ENCODE data around the gene MOSMO.
"Not testable (repeated sequence)": the region's sequence is repeated elsewhere in the genome, so short reads cannot be mapped to it uniquely, and the experiment has no call there.

MOSMO gene

GRCh38 chr16:22003195-22003594, 4.7 kb upstream of the MOSMO start:
- DNase-seq = no peak

- no peak for DNase-seq
Observed at GRCh38 chr16:22004341-22004740, 3.6 kb upstream of the MOSMO start.

- no peak for DNase-seq
Observed at GRCh38 chr16:22005746-22006145, 2.2 kb upstream of the MOSMO start.

GRCh38 chr16:22006636-22007035, 1.3 kb upstream of the MOSMO start:
- no peak for DNase-seq

GRCh38 chr16:22007159-22007508, 777 bp upstream of the MOSMO start:
- DNase-seq = no peak

GRCh38 chr16:22008215-22009059, 526 bp downstream of the MOSMO start:
- DNase-seq = peak in 2 of 4 experiments; percentile 9 to 10

- DNase-seq = no peak
Observed at GRCh38 chr16:22010902-22011301, 3.0 kb downstream of the MOSMO start.

- no peak for DNase-seq
Observed at GRCh38 chr16:22012241-22012640, 4.3 kb downstream of the MOSMO start.

- no peak for DNase-seq
Observed at GRCh38 chr16:22013486-22013885, 5.6 kb downstream of the MOSMO start.

GRCh38 chr16:22014271-22014873, 6.5 kb downstream of the MOSMO start:
- DNase-seq = no peak

- DNase-seq = peak in 1 of 4 experiments; percentile 38
Observed at GRCh38 chr16:22016927-22017326, 9.0 kb downstream of the MOSMO start.

GRCh38 chr16:22018559-22018958, 10.6 kb downstream of the MOSMO start:
- DNase-seq = no peak

GRCh38 chr16:22022151-22022550, 14.2 kb downstream of the MOSMO start:
- no peak for DNase-seq

- DNase-seq = no peak
Observed at GRCh38 chr16:22023505-22023904, 15.6 kb downstream of the MOSMO start.

- not testable (repeated sequence) for DNase-seq
Observed at GRCh38 chr16:22024785-22025184, 16.9 kb downstream of the MOSMO start.

- no peak for DNase-seq
Observed at GRCh38 chr16:22027633-22028032, 19.7 kb downstream of the MOSMO start.

- DNase-seq = no peak
Observed at GRCh38 chr16:22029632-22030031, 21.7 kb downstream of the MOSMO start.

GRCh38 chr16:22030087-22030812, 22.3 kb downstream of the MOSMO start:
- DNase-seq = no peak

GRCh38 chr16:22031483-22032083, 23.7 kb downstream of the MOSMO start:
- no peak for DNase-seq

- no peak for DNase-seq
Observed at GRCh38 chr16:22034503-22034902, 26.6 kb downstream of the MOSMO start.

GRCh38 chr16:22035153-22035552, 27.2 kb downstream of the MOSMO start:
- DNase-seq = peak in 3 of 4 experiments; percentile 13 to 31 (median 13)

- not testable (repeated sequence) for DNase-seq
Observed at GRCh38 chr16:22043882-22044281, 36.0 kb downstream of the MOSMO start.

- not testable (repeated sequence) for DNase-seq
Observed at GRCh38 chr16:22045888-22046287, 38.0 kb downstream of the MOSMO start.
